Activated CD8-positive, alpha-beta T cell treated with anti-CD3 and anti-CD28 coated beads for 36 hours (primary cell): ENCODE results near the gene IL17C. TPM values are rescaled to one million over a fixed set of nuclear protein-coding genes. Genes with fewer than 3 reads are reported as not detected.

Source experiments
- ATAC-seq: fragments of 200-7000 bp; cut with Tn5 transposase; one replicate; pipeline ENCODE4 v1.10.0; 2021; ENCODE audit warnings: mild to moderate bottlenecking, moderate library complexity
- CTCF ChIA-PET: fragments of 350-600 bp; sonication (Branson Sonifier 250); formaldehyde crosslinking; loops from one replicate; lab custom pipeline; 2021; ENCODE audit warnings: antibody characterized with exemption; lab: Charles Lee
- POLR2A ChIA-PET: fragments of 350-600 bp; sonication (Branson Sonifier 250); formaldehyde crosslinking; loops from one replicate; lab custom pipeline; 2021; ENCODE audit warnings: antibody characterized with exemption; lab: Charles Lee
- DNase-seq: peaks from one replicate; pipeline ENCODE4 v3.0.0-alpha.2; 2020
- H3K27ac Mint-ChIP-seq: one replicate; pipeline ENCODE4 v1.8.0; 2021; ENCODE audit warnings: mild to moderate bottlenecking, mixed read lengths
- H3K27me3 Mint-ChIP-seq: one replicate; pipeline ENCODE4 v1.8.0; 2021; ENCODE audit warnings: mixed read lengths
- H3K36me3 Mint-ChIP-seq: one replicate; pipeline ENCODE4 v1.8.0; 2021; ENCODE audit warnings: low read depth, mixed read lengths
- H3K4me1 Mint-ChIP-seq: one replicate; pipeline ENCODE4 v1.8.0; 2021; ENCODE audit warnings: low read depth, mixed read lengths
- H3K4me3 Mint-ChIP-seq: one replicate; pipeline ENCODE4 v1.8.0; 2021; ENCODE audit warnings: mild to moderate bottlenecking, moderate library complexity, mixed read lengths
- H3K9me3 Mint-ChIP-seq: one replicate; pipeline ENCODE4 v1.8.0; 2021; ENCODE audit warnings: mixed read lengths
- intact Hi-C: fragments of 100-400 bp; cut with micrococcal nuclease; formaldehyde crosslinking; loops from one replicate; pipeline ENCODE4 v1.10.0; 2022
- total RNA-seq, 2 experiments: library from RNA; stranded (reverse); gene quantifications; one replicate each; pipeline ENCODE4 v1.2.3, GENCODE V29; 2021
- TF ChIP-seq, protein P1 (sequence below): fragments of 200-600 bp; IDR thresholded peaks from one replicate; pipeline ENCODE4 v1.8.0; 2022; ENCODE audit warnings: antibody characterized with exemption, mild to moderate bottlenecking

IL17C gene
- total RNA-seq, 2 experiments from 2014 or later = 0.31 TPM; not detected in 1

DNA sequence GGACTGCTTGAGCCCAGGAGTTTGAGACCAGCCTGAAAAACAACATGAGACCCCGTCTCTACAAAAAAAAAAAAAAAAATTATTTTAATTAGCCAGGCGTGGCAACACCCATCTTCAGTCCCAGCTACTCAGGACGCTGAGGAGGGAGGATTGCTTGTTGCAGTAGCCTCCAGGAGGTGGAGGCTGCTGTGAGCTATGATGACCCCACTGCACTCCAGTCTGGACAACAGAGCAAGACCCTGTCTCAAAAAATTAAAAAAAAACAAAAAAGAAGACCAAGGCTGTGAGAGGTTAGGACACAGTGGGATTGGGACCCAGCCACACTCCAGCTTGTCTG, 49.3 kb downstream of the IL17C start:
- Mint-ChIP-seq H3K36me3 (no peaks in the 10 kb centered on the region), H3K27ac (no peak overlapping the region), H3K4me1 (peaks cover 40% of the 10 kb centered on the region), H3K9me3 (no peaks in the 10 kb centered on the region), H3K27me3 (no peaks in the 10 kb centered on the region), H3K4me3 (no peak overlapping the region)
- ATAC-seq (no peak), DNase-seq (no peak)
- POLR2A ChIA-PET = interaction anchor here (1.3 to 5.7 kb wide), 2 partner anchors 16 to 68 kb away, joined by 4 to 61 read pairs; partner anchors contain the start of genes CTU2 and RNF166
- TF ChIP-seq, protein P1, sequence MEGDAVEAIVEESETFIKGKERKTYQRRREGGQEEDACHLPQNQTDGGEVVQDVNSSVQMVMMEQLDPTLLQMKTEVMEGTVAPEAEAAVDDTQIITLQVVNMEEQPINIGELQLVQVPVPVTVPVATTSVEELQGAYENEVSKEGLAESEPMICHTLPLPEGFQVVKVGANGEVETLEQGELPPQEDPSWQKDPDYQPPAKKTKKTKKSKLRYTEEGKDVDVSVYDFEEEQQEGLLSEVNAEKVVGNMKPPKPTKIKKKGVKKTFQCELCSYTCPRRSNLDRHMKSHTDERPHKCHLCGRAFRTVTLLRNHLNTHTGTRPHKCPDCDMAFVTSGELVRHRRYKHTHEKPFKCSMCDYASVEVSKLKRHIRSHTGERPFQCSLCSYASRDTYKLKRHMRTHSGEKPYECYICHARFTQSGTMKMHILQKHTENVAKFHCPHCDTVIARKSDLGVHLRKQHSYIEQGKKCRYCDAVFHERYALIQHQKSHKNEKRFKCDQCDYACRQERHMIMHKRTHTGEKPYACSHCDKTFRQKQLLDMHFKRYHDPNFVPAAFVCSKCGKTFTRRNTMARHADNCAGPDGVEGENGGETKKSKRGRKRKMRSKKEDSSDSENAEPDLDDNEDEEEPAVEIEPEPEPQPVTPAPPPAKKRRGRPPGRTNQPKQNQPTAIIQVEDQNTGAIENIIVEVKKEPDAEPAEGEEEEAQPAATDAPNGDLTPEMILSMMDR = no peak
- intact Hi-C loops = no loop called here
- CTCF ChIA-PET = interaction anchor here (1.3 to 1.8 kb wide), 2 partner anchors 13 to 14 kb away, joined by 4 to 5 read pairs; no protein-coding TSS in a partner anchor

DNA sequence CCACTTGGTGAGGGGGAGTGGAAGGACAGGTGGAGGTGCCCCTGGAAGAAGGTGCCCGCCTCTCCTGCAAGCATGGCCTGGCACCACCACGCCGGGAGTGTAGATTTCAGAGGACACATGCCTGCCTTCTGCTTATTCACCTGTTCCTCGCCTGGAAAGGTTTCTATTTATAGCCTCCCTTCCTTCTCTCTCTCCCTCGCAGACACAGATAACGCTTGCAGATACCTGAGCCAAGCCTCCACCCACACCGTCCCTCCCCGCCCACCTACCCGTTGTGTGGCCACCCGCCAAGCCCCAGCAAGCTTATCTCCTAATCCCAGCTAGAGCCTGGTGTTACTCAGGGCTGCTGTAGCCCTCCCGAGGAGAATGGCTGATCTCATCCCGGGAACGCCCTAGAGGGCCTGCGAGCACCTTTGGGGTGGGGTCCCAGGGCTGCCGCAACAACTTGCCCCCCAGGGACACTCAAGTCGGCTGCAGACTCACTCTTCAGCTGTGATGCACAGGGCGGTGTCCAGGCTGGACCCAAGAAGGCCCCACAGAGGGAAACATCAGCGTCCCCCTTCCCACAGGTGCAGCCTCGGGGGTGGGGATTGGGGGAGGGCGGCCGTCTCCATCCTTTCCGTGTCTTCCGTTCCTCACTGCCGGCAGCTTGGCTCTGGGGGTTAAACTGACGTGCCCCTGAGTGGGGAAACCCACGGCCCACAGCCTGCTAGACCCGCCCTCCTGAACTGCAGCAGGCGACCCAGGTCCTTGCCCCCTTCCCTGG, 49.8 kb downstream of the IL17C start:
- H3K27me3 Mint-ChIP-seq = no peaks in the 10 kb centered on the region
- no peak overlapping the region for H3K27ac Mint-ChIP-seq
- intact Hi-C loops = no loop called here
- no peak for DNase-seq
- no peaks in the 10 kb centered on the region for H3K9me3 Mint-ChIP-seq
- H3K4me3 Mint-ChIP-seq = no peak overlapping the region
- POLR2A ChIA-PET = interaction anchor here (1.3 to 5.7 kb wide), 2 partner anchors 15 to 68 kb away, joined by 4 to 61 read pairs; partner anchors contain the start of genes CTU2 and RNF166
- no peaks in the 10 kb centered on the region for H3K36me3 Mint-ChIP-seq
- CTCF ChIA-PET = interaction anchor here (1.3 to 1.8 kb wide), 2 partner anchors 13 to 14 kb away, joined by 4 to 5 read pairs; no protein-coding TSS in a partner anchor
- TF ChIP-seq, protein P1 = no peak
- no peak for ATAC-seq
- peaks cover 45% of the 10 kb centered on the region for H3K4me1 Mint-ChIP-seq

Other genes starting within 250 kb of the IL17C start
- 10 to 100 TPM; 15.0 to 18.0 TPM for gene ZFPM1, start 185.3 kb upstream of the IL17C start, total RNA-seq
- 10 to 100 TPM; 67.7 to 73.5 TPM for gene ZC3H18, start 68.2 kb upstream of the IL17C start, total RNA-seq
- gene CYBA, start 12.5 kb downstream of the IL17C start, total RNA-seq = 100 to 1,000 TPM; 230 to 236 TPM
- 10 to 100 TPM; 83.1 to 89.9 TPM for gene MVD, start 24.5 kb downstream of the IL17C start, total RNA-seq
- gene SNAI3, start 47.9 kb downstream of the IL17C start, total RNA-seq = 1 to 10 TPM; 5.2 to 5.3 TPM
- gene RNF166, start 67.8 kb downstream of the IL17C start, total RNA-seq = 10 to 100 TPM; 80.7 to 82.4 TPM
- gene CTU2, start 67.9 kb downstream of the IL17C start, total RNA-seq = 10 to 100 TPM; 37.1 to 37.8 TPM
- 10 to 100 TPM; 87.7 to 91.8 TPM for gene PIEZO1, start 146.6 kb downstream of the IL17C start, total RNA-seq
- 100 to 1,000 TPM; 180 to 182 TPM for gene CDT1, start 165.2 kb downstream of the IL17C start, total RNA-seq
- gene APRT, start 173.4 kb downstream of the IL17C start, total RNA-seq = 100 to 1,000 TPM; 236 to 240 TPM
- 10 to 100 TPM; 24.5 to 25.4 TPM for gene GALNS, start 218.4 kb downstream of the IL17C start, total RNA-seq
- 10 to 100 TPM; 56.4 to 61.9 TPM for gene TRAPPC2L, start 218.6 kb downstream of the IL17C start, total RNA-seq
- not detected for gene PABPN1L, start 228.1 kb downstream of the IL17C start, total RNA-seq